Rectal smooth muscle tissue (tissue), 1 donor: Measurements from ENCODE around the gene ETV6.

Experiments used
- H3K27ac ChIP-seq: one replicate; pipeline ENCODE4 v1.7.0; 2013; ENCODE audit warnings: low read depth, low read length, inconsistent platforms
- H3K27me3 ChIP-seq: one replicate; pipeline ENCODE4 v1.7.0; 2013; ENCODE audit warnings: low read length; ENCODE audit not compliant: control insufficient read depth, insufficient read depth
- H3K36me3 ChIP-seq: one replicate; pipeline ENCODE4 v1.7.0; 2013; ENCODE audit warnings: low read length; ENCODE audit not compliant: control insufficient read depth, insufficient read depth
- H3K4me1 ChIP-seq: one replicate; pipeline ENCODE4 v1.7.0; 2013; ENCODE audit warnings: low read length; ENCODE audit not compliant: control insufficient read depth, insufficient read depth
- H3K4me3 ChIP-seq: one replicate; pipeline ENCODE4 v1.7.0; 2013; ENCODE audit warnings: low read length
- H3K9ac ChIP-seq: one replicate; pipeline ENCODE4 v1.7.0; 2013; ENCODE audit warnings: low read length

ETV6 gene

DNA sequence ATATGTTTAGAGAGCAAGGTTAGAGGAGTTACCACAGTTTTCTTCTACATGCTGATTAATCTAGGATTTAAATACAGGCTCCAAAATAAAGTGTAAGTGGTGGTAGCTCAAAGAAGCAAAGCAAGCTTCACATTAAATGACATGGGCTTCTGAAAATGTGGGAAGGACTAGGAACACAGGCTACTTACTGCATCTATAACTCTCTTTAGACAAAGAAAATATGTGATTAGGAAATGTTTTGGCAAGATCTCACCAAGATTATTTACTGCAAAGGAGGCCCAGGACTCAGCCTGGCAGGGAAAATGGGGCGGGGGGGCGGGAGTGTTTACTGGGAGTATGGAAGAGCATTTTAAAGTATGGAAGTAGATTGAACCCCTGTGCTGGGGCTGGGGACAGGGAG is 39.4 kb downstream of the ETV6 start:
- H3K27me3 ChIP-seq = no peaks in the 10 kb centered on the region
- peaks cover 41% of the 10 kb centered on the region for H3K4me1 ChIP-seq
- no peaks in the 10 kb centered on the region for H3K36me3 ChIP-seq
- H3K27ac ChIP-seq = peak overlapping the region; percentile 47
- no peak overlapping the region for H3K9ac ChIP-seq
- no peak overlapping the region for H3K4me3 ChIP-seq

DNA sequence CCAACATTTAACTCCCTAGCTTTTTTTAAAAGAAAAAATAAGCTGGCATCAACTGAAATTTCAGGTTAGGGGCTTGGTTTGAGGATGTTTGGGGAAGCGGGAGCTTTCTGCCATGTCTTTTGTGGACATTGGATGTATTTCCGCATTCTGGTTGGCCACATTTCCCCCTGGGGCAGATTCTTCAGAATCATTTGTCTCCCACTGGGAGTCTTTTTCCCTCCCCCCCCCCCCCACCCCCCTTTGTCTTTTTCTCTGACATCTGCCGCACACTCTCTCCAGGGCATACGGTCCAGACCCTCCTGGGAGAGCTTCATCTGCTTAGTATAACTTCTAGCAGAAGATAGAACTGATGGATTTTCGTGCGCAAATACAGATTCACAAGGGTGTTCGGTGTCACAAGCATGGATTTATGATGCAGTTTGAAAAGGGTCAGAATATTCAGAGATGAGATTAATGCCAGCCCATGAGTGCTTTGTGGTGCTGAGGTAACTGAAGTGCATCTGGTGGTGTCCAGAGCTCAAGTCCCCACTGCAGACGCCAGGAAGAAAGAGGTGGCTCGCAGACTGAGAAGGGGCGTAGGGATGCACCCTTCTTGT is 40.2 kb downstream of the ETV6 start:
- Histone ChIP-seq H3K4me1 (peaks cover 42% of the 10 kb centered on the region), H3K27me3 (no peaks in the 10 kb centered on the region), H3K4me3 (no peak overlapping the region), H3K27ac (peak overlapping the region; percentile 47), H3K36me3 (no peaks in the 10 kb centered on the region), H3K9ac (no peak overlapping the region)

DNA sequence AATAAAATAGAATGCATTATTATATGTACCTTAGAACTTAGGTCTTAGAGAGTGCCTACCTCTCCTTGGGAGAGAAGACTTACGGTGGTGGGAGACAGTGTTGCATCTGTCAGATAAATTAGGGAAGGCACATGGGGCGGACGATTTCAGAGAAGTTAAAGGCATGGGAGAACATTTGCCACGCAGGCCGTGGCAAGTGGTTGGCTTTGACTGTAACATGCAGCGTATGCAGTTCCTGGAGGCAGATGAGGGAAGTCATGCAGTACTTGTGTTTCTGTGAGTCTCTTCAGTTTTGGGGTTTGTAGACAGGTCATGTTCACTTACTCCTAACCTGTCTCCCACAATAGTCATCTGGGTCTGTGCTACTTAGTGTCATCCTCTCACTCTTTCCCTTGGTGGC is 43.6 kb downstream of the ETV6 start:
- H3K4me3 ChIP-seq = no peak overlapping the region
- peak overlapping the region; percentile 79 for H3K27ac ChIP-seq
- no peaks in the 10 kb centered on the region for H3K36me3 ChIP-seq
- H3K9ac ChIP-seq = no peak overlapping the region
- peaks cover 39% of the 10 kb centered on the region for H3K4me1 ChIP-seq
- no peaks in the 10 kb centered on the region for H3K27me3 ChIP-seq

DNA sequence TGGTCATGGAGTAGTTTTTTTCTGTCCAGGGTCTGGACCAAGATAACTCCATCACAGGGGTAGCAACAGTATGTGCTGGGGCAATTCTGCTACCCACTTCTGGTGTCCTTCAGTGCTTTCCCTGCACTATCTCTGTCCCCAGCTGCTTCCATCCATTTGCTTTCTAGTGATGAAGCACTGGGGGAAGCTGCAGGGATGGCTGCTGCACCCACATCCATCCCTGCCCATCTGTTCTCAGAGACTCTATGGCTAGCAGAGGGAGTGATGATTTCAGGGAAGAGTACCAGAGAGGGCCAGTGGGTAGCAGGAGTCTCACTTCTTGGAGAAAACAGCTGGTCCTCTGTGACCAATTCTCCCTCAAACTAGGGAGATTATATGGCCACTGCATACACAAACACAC is 44.1 kb downstream of the ETV6 start:
- Histone ChIP-seq H3K4me1 (peaks cover 34% of the 10 kb centered on the region), H3K27me3 (no peaks in the 10 kb centered on the region), H3K27ac (peak overlapping the region; percentile 79), H3K9ac (no peak overlapping the region), H3K4me3 (no peak overlapping the region), H3K36me3 (no peaks in the 10 kb centered on the region)

DNA sequence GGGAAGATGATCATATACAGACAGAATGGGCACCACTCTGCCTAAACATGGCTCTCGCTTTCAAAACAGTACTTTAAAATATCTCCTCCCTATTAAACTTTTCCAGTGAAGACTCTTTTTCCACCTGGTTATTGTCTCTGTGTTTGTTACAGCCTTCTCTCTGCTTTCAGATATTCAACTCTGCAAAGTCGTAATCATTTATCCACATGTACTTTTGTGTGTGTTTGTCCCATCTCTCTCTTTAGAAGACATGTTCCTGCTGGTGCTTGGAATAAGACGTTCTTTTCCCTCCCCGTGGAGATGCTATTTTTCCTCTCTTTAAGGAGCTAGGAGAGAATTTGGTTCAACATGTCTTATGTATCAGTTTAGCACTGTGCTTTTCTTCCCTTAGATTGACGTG is 45.1 kb downstream of the ETV6 start:
- no peaks in the 10 kb centered on the region for H3K27me3 ChIP-seq
- no peak overlapping the region for H3K9ac ChIP-seq
- H3K4me1 ChIP-seq = peaks cover 28% of the 10 kb centered on the region
- peak overlapping the region; percentile 79 for H3K27ac ChIP-seq
- no peak overlapping the region for H3K4me3 ChIP-seq
- no peaks in the 10 kb centered on the region for H3K36me3 ChIP-seq

DNA sequence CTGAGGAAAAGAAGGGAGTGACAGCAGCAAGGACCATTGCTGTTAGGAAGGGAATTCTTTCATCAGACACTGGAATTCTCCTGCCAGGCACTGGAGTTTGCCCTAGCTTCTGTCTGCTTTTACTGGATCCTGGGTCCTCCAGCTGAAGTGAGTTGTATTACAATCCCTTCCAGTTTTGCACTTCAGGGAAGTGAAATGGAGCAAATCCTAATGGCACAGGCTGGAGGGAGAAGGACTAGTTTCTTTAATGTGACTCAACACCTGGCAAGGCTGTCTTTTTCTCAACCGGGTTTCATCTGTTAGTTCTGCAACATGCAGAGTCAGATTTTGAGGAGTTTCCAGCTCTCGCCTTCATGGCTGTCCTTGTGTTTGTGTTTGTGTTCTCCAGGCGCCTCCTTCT is 45.8 kb downstream of the ETV6 start:
- no peak overlapping the region for H3K4me3 ChIP-seq
- peaks cover 28% of the 10 kb centered on the region for H3K4me1 ChIP-seq
- peak overlapping the region; percentile 79 for H3K27ac ChIP-seq
- no peaks in the 10 kb centered on the region for H3K36me3 ChIP-seq
- no peaks in the 10 kb centered on the region for H3K27me3 ChIP-seq
- no peak overlapping the region for H3K9ac ChIP-seq

DNA sequence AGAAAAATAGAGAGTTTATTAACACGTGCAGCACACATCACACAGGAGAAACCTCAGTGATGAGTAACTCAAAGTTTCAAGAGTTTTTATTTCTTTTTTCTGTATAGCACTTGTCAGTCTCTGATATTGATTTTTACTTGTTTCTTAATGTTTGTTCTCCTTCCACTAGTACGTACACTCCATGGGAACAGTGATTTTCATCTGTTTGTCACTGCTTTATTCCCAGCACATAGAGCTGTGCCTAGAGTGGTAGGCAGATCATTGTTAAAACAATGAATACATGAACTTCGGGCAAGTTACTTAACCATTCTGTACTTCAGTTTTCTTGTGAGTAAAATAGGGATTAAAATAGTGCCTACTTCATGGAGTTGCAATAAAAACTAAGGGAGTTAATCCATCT is 46.6 kb downstream of the ETV6 start:
- Histone ChIP-seq H3K27me3 (no peaks in the 10 kb centered on the region), H3K36me3 (no peaks in the 10 kb centered on the region), H3K4me1 (peaks cover 28% of the 10 kb centered on the region), H3K4me3 (no peak overlapping the region), H3K27ac (peak overlapping the region; percentile 79), H3K9ac (no peak overlapping the region)

DNA sequence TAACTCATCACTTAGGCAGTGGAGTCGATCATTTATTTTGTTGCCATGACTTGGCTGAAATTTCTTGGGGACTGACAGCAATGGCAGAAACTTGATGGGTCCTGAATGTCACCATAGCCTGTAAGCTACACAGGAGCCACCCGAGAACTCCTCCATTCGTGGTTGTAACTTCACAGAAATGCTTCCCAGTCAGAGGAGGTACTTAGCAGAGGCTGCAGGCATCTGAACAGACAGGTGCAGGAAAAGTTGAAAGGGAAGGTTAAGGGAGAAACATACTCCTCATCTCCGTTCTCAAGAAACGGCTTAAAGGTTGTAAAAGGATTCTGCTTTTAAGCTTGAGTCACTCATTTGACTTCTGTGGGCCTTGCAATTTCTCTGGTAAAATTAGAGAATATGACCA is 47.7 kb downstream of the ETV6 start:
- H3K4me3 ChIP-seq = no peak overlapping the region
- H3K4me1 ChIP-seq = peaks cover 33% of the 10 kb centered on the region
- no peaks in the 10 kb centered on the region for H3K27me3 ChIP-seq
- H3K9ac ChIP-seq = no peak overlapping the region
- H3K36me3 ChIP-seq = no peaks in the 10 kb centered on the region
- H3K27ac ChIP-seq = peak overlapping the region; percentile 27

DNA sequence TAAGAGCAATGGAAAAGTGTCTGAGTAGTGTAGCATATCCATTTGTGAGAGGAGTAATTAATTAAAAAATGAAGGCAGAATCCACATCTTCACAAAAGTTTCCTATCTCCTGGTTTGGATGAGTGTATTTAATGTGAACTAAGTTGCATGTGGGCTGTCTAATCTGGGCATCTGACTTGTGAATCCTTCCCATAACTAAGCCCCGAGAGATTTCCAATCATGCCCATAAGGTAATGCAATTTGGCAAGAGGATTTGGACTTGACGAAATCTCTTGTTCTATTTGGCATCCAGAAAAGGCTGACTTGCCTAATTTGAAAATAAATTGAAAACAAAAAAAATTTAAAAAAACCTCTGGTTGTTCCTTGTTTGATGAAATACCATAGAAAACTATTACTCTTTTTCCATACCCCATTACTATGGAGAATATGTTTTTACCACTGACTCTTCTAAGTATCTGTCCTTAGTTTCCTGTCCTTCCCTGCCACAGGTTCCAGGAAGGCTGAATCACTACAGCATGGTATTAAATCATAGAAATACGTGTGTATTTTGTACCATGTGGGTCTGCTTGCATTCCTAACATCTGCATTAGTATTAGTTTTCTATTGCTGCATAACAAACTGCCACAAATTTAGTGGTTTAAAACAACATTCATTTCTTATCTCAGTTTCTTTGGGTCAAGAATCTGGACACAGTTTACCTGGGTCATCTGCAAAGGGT is 48.4 kb downstream of the ETV6 start:
- Histone ChIP-seq H3K4me1 (peaks cover 33% of the 10 kb centered on the region), H3K27ac (peak overlapping the region; percentile 2), H3K4me3 (no peak overlapping the region), H3K36me3 (no peaks in the 10 kb centered on the region), H3K27me3 (no peaks in the 10 kb centered on the region), H3K9ac (no peak overlapping the region)

DNA sequence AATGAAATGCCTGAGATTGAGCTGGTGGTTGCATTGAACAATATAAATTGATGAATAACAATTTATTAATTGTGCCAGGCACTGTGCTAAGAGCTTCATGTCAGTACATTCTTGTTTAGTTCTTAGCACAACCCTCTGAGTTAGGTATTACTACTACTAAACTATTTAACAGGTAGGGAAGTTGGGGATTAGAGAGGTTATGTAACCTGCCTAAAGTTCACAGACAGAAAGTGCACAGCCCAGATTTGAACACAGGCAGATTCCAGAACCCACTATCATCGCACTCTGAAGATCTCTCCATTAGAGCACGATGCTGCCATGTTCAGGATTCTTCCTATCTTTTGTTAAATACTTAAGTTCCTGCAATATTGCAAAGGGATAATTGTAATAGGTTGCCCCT is 49.3 kb downstream of the ETV6 start:
- H3K9ac ChIP-seq = no peak overlapping the region
- H3K36me3 ChIP-seq = no peaks in the 10 kb centered on the region
- no peaks in the 10 kb centered on the region for H3K27me3 ChIP-seq
- H3K27ac ChIP-seq = peak overlapping the region; percentile 2
- peaks cover 29% of the 10 kb centered on the region for H3K4me1 ChIP-seq
- no peak overlapping the region for H3K4me3 ChIP-seq

DNA sequence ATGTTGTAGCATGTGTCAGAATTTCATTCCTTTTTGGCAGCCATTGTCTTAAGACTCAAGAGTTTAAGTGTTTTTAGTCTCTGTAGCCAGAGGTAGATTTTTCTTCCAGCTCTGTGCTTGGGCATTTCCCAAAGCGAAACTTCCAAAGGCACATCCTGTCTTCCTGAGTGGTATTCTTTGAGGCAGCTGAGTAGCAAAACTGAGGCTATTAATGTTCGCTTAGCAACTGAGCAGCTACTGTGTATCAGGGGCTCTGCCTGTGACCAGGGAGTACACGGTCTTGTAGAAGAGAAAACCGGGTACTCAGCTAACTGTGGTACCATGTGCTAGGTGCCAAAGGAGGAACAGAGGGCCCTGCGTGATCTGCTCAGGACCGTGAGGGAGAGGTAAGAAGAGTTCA is 52.0 kb downstream of the ETV6 start:
- Histone ChIP-seq H3K9ac (no peak overlapping the region), H3K27me3 (no peaks in the 10 kb centered on the region), H3K4me3 (no peak overlapping the region), H3K27ac (peak overlapping the region; percentile 81), H3K36me3 (no peaks in the 10 kb centered on the region), H3K4me1 (peaks cover 20% of the 10 kb centered on the region)

DNA sequence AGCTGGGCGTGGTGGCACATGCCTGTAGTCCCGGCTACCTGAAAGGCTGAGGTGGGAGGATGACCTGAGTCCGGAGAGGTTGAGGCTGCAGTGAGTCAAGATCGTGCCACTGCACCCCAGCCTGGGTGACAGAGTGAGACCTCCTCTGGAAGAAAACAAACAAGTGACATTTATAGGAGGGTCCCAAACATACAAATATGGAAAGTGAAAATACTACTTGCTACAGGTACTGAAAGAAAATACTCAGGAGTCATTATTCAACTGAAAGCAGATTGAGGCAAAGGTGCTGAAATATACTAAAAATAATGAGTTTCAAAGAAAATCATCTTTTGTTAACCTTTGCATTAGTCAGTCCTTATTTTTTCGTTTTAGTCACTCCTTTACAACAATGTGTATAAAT is 53.5 kb downstream of the ETV6 start:
- Histone ChIP-seq H3K4me3 (no peak overlapping the region), H3K27ac (no peak overlapping the region), H3K27me3 (no peaks in the 10 kb centered on the region), H3K4me1 (peaks cover 36% of the 10 kb centered on the region), H3K36me3 (no peaks in the 10 kb centered on the region), H3K9ac (no peak overlapping the region)

DNA sequence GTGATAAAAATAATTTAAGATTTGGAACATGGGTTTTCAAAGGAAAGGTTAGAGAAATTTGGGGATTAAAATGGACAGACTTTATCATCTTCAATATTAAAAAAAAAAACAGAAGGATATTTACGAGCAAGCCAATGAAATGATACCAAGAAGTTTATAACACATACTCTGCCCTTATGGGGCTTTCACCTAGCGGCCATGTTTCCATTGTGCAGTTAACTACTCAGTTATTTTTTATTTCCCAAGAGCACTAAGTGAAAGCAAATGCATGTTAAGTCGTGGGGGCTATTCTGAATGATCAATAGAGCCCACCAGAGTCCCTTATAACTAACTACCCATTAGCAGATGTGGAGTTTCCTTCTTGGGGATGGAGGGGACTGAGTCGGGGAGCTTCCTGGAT is 53.9 kb downstream of the ETV6 start:
- Histone ChIP-seq H3K4me1 (peaks cover 37% of the 10 kb centered on the region), H3K27ac (no peak overlapping the region), H3K4me3 (no peak overlapping the region), H3K9ac (no peak overlapping the region), H3K36me3 (no peaks in the 10 kb centered on the region), H3K27me3 (no peaks in the 10 kb centered on the region)
